HG03175 (cell line): ENCODE data around the gene TAF3.

Source experiments
- ATAC-seq: cut with Tn5 transposase; IDR thresholded peaks from one replicate; pipeline ENCODE4 v1.9.1; 2021; ENCODE audit warnings: mild to moderate bottlenecking, moderate library complexity; ENCODE audit not compliant: unreplicated experiment

The TAF3 gene

GRCh38 chr10:7965457-7965856 is 147.2 kb downstream of the TAF3 start:
- ATAC-seq = no peak

GRCh38 chr10:7967035-7967434 is 148.7 kb downstream of the TAF3 start:
- ATAC-seq = no peak

- ATAC-seq = no peak
Measured at GRCh38 chr10:7968510-7969112, 150.3 kb downstream of the TAF3 start.

- ATAC-seq = no peak
Measured at GRCh38 chr10:7969623-7970022, 151.3 kb downstream of the TAF3 start.

GRCh38 chr10:7971949-7972348 is 153.6 kb downstream of the TAF3 start:
- ATAC-seq = no peak

GRCh38 chr10:7972367-7972766 is 154.1 kb downstream of the TAF3 start:
- ATAC-seq = no peak

GRCh38 chr10:7980196-7980595 is 161.9 kb downstream of the TAF3 start:
- ATAC-seq = no peak

GRCh38 chr10:7982727-7983126 is 164.4 kb downstream of the TAF3 start:
- no peak for ATAC-seq

- no peak for ATAC-seq
Measured at GRCh38 chr10:7984325-7984724, 166.0 kb downstream of the TAF3 start.

GRCh38 chr10:7984896-7985295 is 166.6 kb downstream of the TAF3 start:
- no peak for ATAC-seq

GRCh38 chr10:7986851-7987250 is 168.5 kb downstream of the TAF3 start:
- no peak for ATAC-seq

GRCh38 chr10:7988989-7989388 is 170.7 kb downstream of the TAF3 start:
- no peak for ATAC-seq

GRCh38 chr10:7998831-7999230 is 180.5 kb downstream of the TAF3 start:
- ATAC-seq = no peak

GRCh38 chr10:8004469-8005000 is 186.2 kb downstream of the TAF3 start:
- ATAC-seq = no peak

- ATAC-seq = peak; percentile 82
Measured at GRCh38 chr10:8006274-8006999, 188.1 kb downstream of the TAF3 start.

GRCh38 chr10:8009031-8009430 is 190.7 kb downstream of the TAF3 start:
- no peak for ATAC-seq

GRCh38 chr10:8013006-8013405 is 194.7 kb downstream of the TAF3 start:
- no peak for ATAC-seq

- ATAC-seq = no peak
Measured at GRCh38 chr10:8013619-8014018, 195.3 kb downstream of the TAF3 start.

GRCh38 chr10:8014649-8015048 is 196.3 kb downstream of the TAF3 start:
- ATAC-seq = no peak

GRCh38 chr10:8017277-8017676 is 199.0 kb downstream of the TAF3 start:
- no peak for ATAC-seq

GRCh38 chr10:8023321-8023720 is 205.0 kb downstream of the TAF3 start:
- no peak for ATAC-seq

GRCh38 chr10:8023851-8024250 is 205.5 kb downstream of the TAF3 start:
- no peak for ATAC-seq
